Measurements from ENCODE around the gene ATP13A3. TPM values are rescaled to one million over a fixed set of nuclear protein-coding genes. Genes with fewer than 3 reads are reported as not detected.
"Not testable (repeated sequence)": the region's sequence is repeated elsewhere in the genome, so short reads cannot be mapped to it uniquely, and the experiment has no call there.

Gene ATP13A3
- total RNA-seq, 1 donor from 2014 or later = 135 TPM

- Mint-ChIP-seq H3K9me3 (ENCODE audit: low read depth) (no peaks in the 10 kb centered on the region), H3K36me3 (ENCODE audit: insufficient read depth) (no peaks in the 10 kb centered on the region), H3K4me1 (ENCODE audit: low read depth) (peaks cover 10% of the 10 kb centered on the region), H3K27me3 (no peaks in the 10 kb centered on the region), H3K4me3 (ENCODE audit: low read depth) (no peak overlapping the region), H3K27ac (peak overlapping the region; percentile 37)
- TF ChIP-seq CTCF (IDR thresholded peaks at IDR 0.05; ENCODE audit: unreplicated experiment) = no peak
- DNase-seq (ENCODE audit: low spot score, unreplicated experiment) = no peak
These were observed 9.6 kb upstream of the ATP13A3 start for GRCh38 chr3:194496217-194496919.

DNA sequence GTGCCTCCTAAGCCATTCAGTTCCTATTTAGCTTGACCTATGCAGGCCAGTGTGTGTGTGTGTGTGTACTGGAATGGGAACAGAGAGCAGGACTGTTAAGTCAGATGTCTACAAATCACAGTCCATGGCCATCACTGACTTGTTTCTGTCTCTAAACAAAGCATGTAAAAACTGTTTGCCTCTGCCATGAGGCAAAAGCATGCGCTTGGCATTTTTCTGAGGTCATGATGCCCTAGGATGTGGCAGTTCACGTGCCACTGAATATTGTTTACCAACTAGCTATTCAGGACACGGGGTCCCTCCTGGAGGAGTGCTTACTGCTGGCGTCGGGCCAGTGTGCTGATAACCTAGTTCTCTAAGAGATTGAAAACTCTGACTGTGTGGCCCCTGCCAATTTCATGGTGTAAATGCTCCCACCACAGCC, 8.2 kb upstream of the ATP13A3 start:
- DNase-seq (ENCODE audit: low spot score, unreplicated experiment) = no peak
- no peak for TF ChIP-seq CTCF (IDR thresholded peaks at IDR 0.05; ENCODE audit: unreplicated experiment)
- Mint-ChIP-seq H3K36me3 (ENCODE audit: insufficient read depth) (no peaks in the 10 kb centered on the region), H3K27me3 (no peaks in the 10 kb centered on the region), H3K9me3 (ENCODE audit: low read depth) (no peaks in the 10 kb centered on the region), H3K4me3 (ENCODE audit: low read depth) (no peak overlapping the region), H3K27ac (no peak overlapping the region), H3K4me1 (ENCODE audit: low read depth) (peaks cover 10% of the 10 kb centered on the region)

GRCh38 chr3:194493995-194494927, 7.5 kb upstream of the ATP13A3 start:
- not testable (repeated sequence) for H3K36me3 Mint-ChIP-seq (ENCODE audit: insufficient read depth); H3K27me3 Mint-ChIP-seq; H3K9me3 Mint-ChIP-seq (ENCODE audit: low read depth); DNase-seq (ENCODE audit: low spot score, unreplicated experiment); H3K4me3 Mint-ChIP-seq (ENCODE audit: low read depth); H3K4me1 Mint-ChIP-seq (ENCODE audit: low read depth)
- H3K27ac Mint-ChIP-seq = peak overlapping the region; percentile 53

- Mint-ChIP-seq H3K4me1 (ENCODE audit: low read depth) (peaks cover 12% of the 10 kb centered on the region), H3K27me3 (no peaks in the 10 kb centered on the region), H3K4me3 (ENCODE audit: low read depth) (no peak overlapping the region), H3K36me3 (ENCODE audit: insufficient read depth) (peaks cover 6% of the 10 kb centered on the region), H3K9me3 (ENCODE audit: low read depth) (peaks cover 7% of the 10 kb centered on the region), H3K27ac (no peak overlapping the region)
- TF ChIP-seq CTCF (IDR thresholded peaks at IDR 0.05; ENCODE audit: unreplicated experiment) = no peak
- no peak for DNase-seq (ENCODE audit: low spot score, unreplicated experiment)
These were observed 5.2 kb upstream of the ATP13A3 start for GRCh38 chr3:194492001-194492400.

- no peak for TF ChIP-seq CTCF (IDR thresholded peaks at IDR 0.05; ENCODE audit: unreplicated experiment)
- peaks cover 20% of the 10 kb centered on the region for H3K4me1 Mint-ChIP-seq (ENCODE audit: low read depth)
- H3K9me3 Mint-ChIP-seq (ENCODE audit: low read depth) = peaks cover 7% of the 10 kb centered on the region
- no peak overlapping the region for H3K4me3 Mint-ChIP-seq (ENCODE audit: low read depth)
- peak overlapping the region; percentile 1 for H3K27ac Mint-ChIP-seq
- H3K36me3 Mint-ChIP-seq (ENCODE audit: insufficient read depth) = peaks cover 6% of the 10 kb centered on the region
- DNase-seq (ENCODE audit: low spot score, unreplicated experiment) = no peak
- H3K27me3 Mint-ChIP-seq = no peaks in the 10 kb centered on the region
These were observed 3.2 kb upstream of the ATP13A3 start for GRCh38 chr3:194489736-194490612.
